Panc1 (cell line): ENCODE data around the gene ACTA2. TPM values are rescaled to one million over a fixed set of nuclear protein-coding genes. Genes with fewer than 3 reads are reported as not detected.

Experiments used
- ATAC-seq: fragments of 200-7000 bp; cut with Tn5 transposase; 2 replicates; pipeline ENCODE4 v1.9.1; 2020; ENCODE audit warnings: mild to moderate bottlenecking, moderate library complexity
- BruUV-seq: library from RNA; stranded (reverse); fragments of 400-500 nt; replicated peaks from 2 replicates; lab custom pipeline; 2021; lab: Mats Ljungman, UMichigan
- CTCF ChIA-PET: fragments of 300-600 bp; sonication (Branson Sonifier 250); formaldehyde crosslinking; loops from one replicate; lab custom pipeline; 2022; ENCODE audit warnings: antibody characterized with exemption; lab: Charles Lee
- POLR2A ChIA-PET: fragments of 300-600 bp; sonication (Branson Sonifier 250); formaldehyde crosslinking; loops from one replicate; lab custom pipeline; 2022; ENCODE audit warnings: antibody characterized with exemption; lab: Charles Lee
- DNase-seq: peaks from one replicate; pipeline ENCODE4 v3.0.0-alpha.2; 2010; ENCODE audit warnings: low read depth, low spot score
- H3K27ac ChIP-seq: 2 replicates; pipeline ENCODE4 v1.5.1; 2011; ENCODE audit warnings: mild to moderate bottlenecking, low read length, inconsistent platforms
- H3K27me3 ChIP-seq: fragments of 200-500 bp; sonication (Bioruptor generic); 2 replicates; pipeline ENCODE4 v1.6.0; 2014; ENCODE audit warnings: low read length, inconsistent platforms; ENCODE audit not compliant: control insufficient read depth, insufficient read depth
- H3K36me3 ChIP-seq: fragments of 200-500 bp; sonication (Bioruptor generic); 2 replicates; pipeline ENCODE4 v1.5.1; 2014; ENCODE audit warnings: inconsistent platforms, mild to moderate bottlenecking, low read length, moderate library complexity; ENCODE audit not compliant: control insufficient read depth, insufficient read depth
- H3K4me1 ChIP-seq: 2 replicates; pipeline ENCODE4 v1.5.1; 2011; ENCODE audit warnings: inconsistent platforms, mild to moderate bottlenecking, low read length, moderate library complexity; ENCODE audit not compliant: control insufficient read depth, insufficient read depth
- H3K4me3 ChIP-seq, 2 experiments: 2 replicates each; pipeline ENCODE4 v1.5.1; 2011 to 2012; ENCODE audit warnings: low read depth in 2 of 2, low read length in 2 of 2, mild to moderate bottlenecking in 2 of 2, inconsistent platforms in 1 of 2, moderate library complexity in 1 of 2
- H3K9me3 ChIP-seq: fragments of 200-500 bp; sonication (Bioruptor generic); 2 replicates; pipeline ENCODE4 v1.5.1; 2014; ENCODE audit warnings: low read depth, mild to moderate bottlenecking, inconsistent platforms, low read length, moderate library complexity; ENCODE audit not compliant: control insufficient read depth, insufficient read depth
- CTCF ChIP-seq: fragments of 450-650 bp; IDR thresholded peaks from 2 replicates; pipeline ENCODE4 v1.5.1; 2017; ENCODE audit warnings: mild to moderate bottlenecking
- POLR2AphosphoS5 ChIP-seq: IDR thresholded peaks from 2 replicates; pipeline ENCODE4 v1.6.1; 2012; ENCODE audit warnings: mild to moderate bottlenecking, low read depth, low read length, moderate library complexity
- REST ChIP-seq, 2 experiments: IDR thresholded peaks; 2 replicates each; pipeline ENCODE4 v1.6.1; 2011 to 2012; ENCODE audit warnings: low read depth in 2 of 2, control low read depth in 1 of 2, low read length in 1 of 2, mild to moderate bottlenecking in 1 of 2, moderate library complexity in 1 of 2; ENCODE audit not compliant: insufficient read depth in 1 of 2
- SIN3A ChIP-seq: IDR thresholded peaks from 2 replicates; pipeline ENCODE4 v1.6.1; 2012; ENCODE audit warnings: low read depth, mild to moderate bottlenecking, low read length, moderate library complexity, borderline replicate concordance; ENCODE audit not compliant: insufficient read depth
- TCF7L2 ChIP-seq: IDR thresholded peaks from 2 replicates; pipeline ENCODE4 v1.6.1; 2011; ENCODE audit warnings: mild to moderate bottlenecking, low read depth, low read length, inconsistent platforms
- in situ Hi-C: cut with HindIII; loops from 2 replicates; pipeline ENCODE4 v1.10.0; 2016; ENCODE audit warnings: low sequenced_read_pairs, low pct_unique_long_range_greater_than_20kb
- intact Hi-C: fragments of 100-400 bp; cut with micrococcal nuclease; formaldehyde crosslinking; loops from one replicate; pipeline ENCODE4 v1.10.0; 2022; ENCODE audit not compliant: unreplicated experiment
- total RNA-seq: library from RNA; stranded (reverse); gene quantifications from one replicate; pipeline ENCODE4 v1.2.1, GENCODE V29; 2021; ENCODE audit not compliant: unreplicated experiment

Gene ACTA2
- total RNA-seq, 1 experiment from 2014 or later: 4.7 TPM

- Histone ChIP-seq H3K9me3 (no peaks in the 10 kb centered on the region), H3K27me3 (no peaks in the 10 kb centered on the region), H3K4me1 (no peaks in the 10 kb centered on the region), H3K27ac (no peak overlapping the region), H3K36me3 (no peaks in the 10 kb centered on the region), H3K4me3 (0 out of 4 replicates have a peak overlapping the region, but pooled peaks of 1 of the 2 experiments have one; percentile 10)
- no TSS peak for BruUV-seq
- ChIA-PET POLR2A (no interaction called here), CTCF (interaction anchor here (0.5 kb wide), 1 partner anchor 201 kb away, joined by 3 read pairs; no protein-coding TSS in a partner anchor)
- no peak for DNase-seq
- intact Hi-C loops (no loop called here), in situ Hi-C loops (loop anchor here (25.0 kb wide), 1 partner anchor 211 kb away; the partner anchor contains the start of gene CH25H)
- ATAC-seq: no peak
- TF ChIP-seq SIN3A (no peak), POLR2AphosphoS5 (no peak), TCF7L2 (no peak), CTCF (no peak), REST (IDR thresholded peaks at IDR 0.05; ENCODE audit: insufficient read depth in 1 of 2, low read depth in 2 of 2, low read length in 1 of 2) (no peak)
Measured at GRCh38 chr10:89001024-89001728, 48.6 kb upstream of the ACTA2 start.

GRCh38 chr10:88999625-89000024 lies 47.1 kb upstream of the ACTA2 start:
- Histone ChIP-seq H3K27ac (no peak overlapping the region), H3K36me3 (no peaks in the 10 kb centered on the region), H3K4me3 (no peak overlapping the region), H3K9me3 (no peaks in the 10 kb centered on the region), H3K4me1 (no peaks in the 10 kb centered on the region), H3K27me3 (no peaks in the 10 kb centered on the region)
- no TSS peak for BruUV-seq
- DNase-seq: no peak
- ATAC-seq: no peak
- ChIA-PET CTCF (no interaction called here), POLR2A (no interaction called here)
- TF ChIP-seq REST (IDR thresholded peaks at IDR 0.05; ENCODE audit: insufficient read depth in 1 of 2, low read depth in 2 of 2, low read length in 1 of 2) (no peak), SIN3A (no peak), POLR2AphosphoS5 (no peak), TCF7L2 (no peak), CTCF (no peak)
- in situ Hi-C loops (loop anchor here (25.0 kb wide), 1 partner anchor 213 kb away; the partner anchor contains the start of gene CH25H), intact Hi-C loops (no loop called here)
